ENCODE results near the gene C1QTNF6.

C1QTNF6 gene

GRCh38 chr22:37139762-37140161, 48.3 kb downstream of the C1QTNF6 start:
- DNase-seq = peak; percentile 49

- peak; percentile 53 for DNase-seq
Measured at GRCh38 chr22:37138849-37139561, 49.0 kb downstream of the C1QTNF6 start.

- DNase-seq = peak; percentile 70
Measured at GRCh38 chr22:37137903-37138665, 50.0 kb downstream of the C1QTNF6 start.

- no peak for DNase-seq
Measured at GRCh38 chr22:37137131-37137530, 50.9 kb downstream of the C1QTNF6 start.

GRCh38 chr22:37135023-37135422, 53.0 kb downstream of the C1QTNF6 start:
- no peak for DNase-seq

- DNase-seq = no peak
Measured at GRCh38 chr22:37133304-37134018, 54.6 kb downstream of the C1QTNF6 start.

- DNase-seq = no peak
Measured at GRCh38 chr22:37132773-37133172, 55.3 kb downstream of the C1QTNF6 start.

Data from stimulated activated CD8-positive, alpha-beta memory T cell treated with anti-CD3 and anti-CD28 coated beads, Interleukin-4, amount 100 ng/mL, for 48 hours (primary cell).